GM18526 (cell line): ENCODE measurements around the gene CILP2.

Experiments used
- POLR2A ChIP-seq: IDR thresholded peaks from 3 replicates; pipeline ENCODE4 v1.6.1; 2011; ENCODE audit not compliant: insufficient read length; ENCODE audit errors: extremely low read depth

The CILP2 gene

GRCh38 chr19:19499272-19499995, 38.6 kb upstream of the CILP2 start:
- TF ChIP-seq POLR2A, result no peak

GRCh38 chr19:19500975-19501644, 37.0 kb upstream of the CILP2 start:
- no peak for TF ChIP-seq POLR2A

GRCh38 chr19:19501798-19502197, 36.3 kb upstream of the CILP2 start:
- no peak for TF ChIP-seq POLR2A

- no peak for TF ChIP-seq POLR2A
These were observed 35.8 kb upstream of the CILP2 start for GRCh38 chr19:19502281-19502680.

- no peak for TF ChIP-seq POLR2A
These were observed 35.1 kb upstream of the CILP2 start for GRCh38 chr19:19502808-19503602.

GRCh38 chr19:19504754-19505668, 33.1 kb upstream of the CILP2 start:
- TF ChIP-seq POLR2A, result no peak

- no peak for TF ChIP-seq POLR2A
These were observed 32.3 kb upstream of the CILP2 start for GRCh38 chr19:19505669-19506326.

- TF ChIP-seq POLR2A, result no peak
These were observed 31.5 kb upstream of the CILP2 start for GRCh38 chr19:19506592-19506991.

- TF ChIP-seq POLR2A, result no peak
These were observed 30.7 kb upstream of the CILP2 start for GRCh38 chr19:19507354-19507753.

GRCh38 chr19:19508217-19508616, 29.8 kb upstream of the CILP2 start:
- TF ChIP-seq POLR2A, result no peak

GRCh38 chr19:19510432-19510831, 27.6 kb upstream of the CILP2 start:
- TF ChIP-seq POLR2A, result no peak

GRCh38 chr19:19513682-19514081, 24.4 kb upstream of the CILP2 start:
- TF ChIP-seq POLR2A, result no peak

- no peak for TF ChIP-seq POLR2A
These were observed 23.8 kb upstream of the CILP2 start for GRCh38 chr19:19514215-19514657.

- no peak for TF ChIP-seq POLR2A
These were observed 23.0 kb upstream of the CILP2 start, which contains the start of gene TSSK6 for GRCh38 chr19:19514881-19515641. TSSK6 (minus strand) TSS chr19:19515548; CDS start chr19:19515427, 121 bp downstream.
